HEK293 (cell line): ENCODE measurements around the gene MEX3A.

Experiments used
- CTCF ChIA-PET: fragments of 350-600 bp; formaldehyde crosslinking; extraction: SDS; loops from one replicate; lab custom pipeline; 2021; ENCODE audit warnings: antibody characterized with exemption; lab: Yijun Ruan, JAX
- POLR2A ChIA-PET: fragments of 300-600 bp; formaldehyde crosslinking; extraction: SDS; loops from one replicate; lab custom pipeline; 2020; ENCODE audit warnings: antibody characterized with exemption, inconsistent platforms; lab: Yijun Ruan, JAX
- H3K27ac ChIP-seq: fragments of 200-500 bp; sonication (Bioruptor generic); 2 replicates; pipeline ENCODE4 v1.5.1; 2014; ENCODE audit warnings: low read depth, low read length, control low read depth, inconsistent platforms; ENCODE audit errors: extremely low read depth
- H3K36me3 ChIP-seq, 2 experiments: fragments of 200-500 bp in 1 of 2; sonication (Bioruptor generic) in 1 of 2; 1 replicate in 1 of 2; 2 replicates in 1 of 2; pipeline ENCODE4 v1.5.1; 2014 to 2017; ENCODE audit warnings: inconsistent platforms in 2 of 2, low read length in 2 of 2; ENCODE audit not compliant: control insufficient read depth in 2 of 2, insufficient read depth in 1 of 2
- H3K4me1 ChIP-seq: fragments of 200-500 bp; sonication (Bioruptor generic); 2 replicates; pipeline ENCODE4 v1.5.1; 2014; ENCODE audit warnings: mild to moderate bottlenecking, low read length, inconsistent platforms; ENCODE audit not compliant: control insufficient read depth, insufficient read depth
- H3K4me3 ChIP-seq: 2 replicates; pipeline ENCODE4 v1.5.1; 2011; ENCODE audit warnings: low read depth, mild to moderate bottlenecking, control low read depth, low read length, moderate library complexity
- H3K9me3 ChIP-seq: fragments of 200-500 bp; sonication (Bioruptor generic); 2 replicates; pipeline ENCODE4 v1.5.1; 2014; ENCODE audit warnings: low read depth, low read length, inconsistent platforms; ENCODE audit not compliant: control insufficient read depth, insufficient read depth
- KLF17 ChIP-seq: fragments of 450-650 bp; formaldehyde crosslinking; IDR thresholded peaks from 2 replicates; pipeline ENCODE4 v1.5.1; 2016; ENCODE audit warnings: missing biosample characterization, missing genetic modification characterization
- KLF9 ChIP-seq: fragments of 450-650 bp; formaldehyde crosslinking; IDR thresholded peaks from 2 replicates; pipeline ENCODE4 v1.5.1; 2016; ENCODE audit warnings: missing biosample characterization, missing genetic modification characterization, low read depth
- OSR2 ChIP-seq: fragments of 450-650 bp; formaldehyde crosslinking; IDR thresholded peaks from 2 replicates; pipeline ENCODE4 v1.5.1; 2016; ENCODE audit warnings: missing biosample characterization, missing genetic modification characterization
- PRDM10 ChIP-seq: fragments of 450-650 bp; formaldehyde crosslinking; IDR thresholded peaks from 2 replicates; pipeline ENCODE4 v1.5.1; 2016; ENCODE audit warnings: missing biosample characterization, missing genetic modification characterization
- SP2 ChIP-seq: fragments of 450-650 bp; formaldehyde crosslinking; IDR thresholded peaks from 2 replicates; pipeline ENCODE4 v1.5.1; 2016; ENCODE audit warnings: missing biosample characterization, missing genetic modification characterization
- ZBTB44 ChIP-seq: fragments of 450-650 bp; IDR thresholded peaks from 2 replicates; pipeline ENCODE4 v1.5.1; 2018; ENCODE audit warnings: missing biosample characterization, mild to moderate bottlenecking, missing genetic modification characterization
- ZFP37 ChIP-seq: fragments of 450-650 bp; formaldehyde crosslinking; IDR thresholded peaks from 2 replicates; pipeline ENCODE4 v1.5.1; 2016; ENCODE audit warnings: missing biosample characterization, missing genetic modification characterization
- ZFP69B ChIP-seq: fragments of 450-650 bp; formaldehyde crosslinking; IDR thresholded peaks from 2 replicates; pipeline ENCODE4 v1.5.1; 2016; ENCODE audit warnings: missing biosample characterization, missing genetic modification characterization
- ZIC2 ChIP-seq: fragments of 450-650 bp; formaldehyde crosslinking; IDR thresholded peaks from 2 replicates; pipeline ENCODE4 v1.5.1; 2016; ENCODE audit warnings: missing biosample characterization, missing genetic modification characterization
- ZNF121 ChIP-seq: fragments of 450-650 bp; formaldehyde crosslinking; IDR thresholded peaks from 2 replicates; pipeline ENCODE4 v1.5.1; 2016; ENCODE audit warnings: missing biosample characterization, missing genetic modification characterization
- ZNF184 ChIP-seq: fragments of 450-650 bp; IDR thresholded peaks from 2 replicates; pipeline ENCODE4 v1.5.1; 2018; ENCODE audit warnings: missing biosample characterization, mild to moderate bottlenecking, missing genetic modification characterization
- ZNF416 ChIP-seq: fragments of 450-650 bp; formaldehyde crosslinking; IDR thresholded peaks from 2 replicates; pipeline ENCODE4 v1.5.1; 2016; ENCODE audit warnings: missing biosample characterization, missing genetic modification characterization
- ZNF48 ChIP-seq: fragments of 450-650 bp; formaldehyde crosslinking; IDR thresholded peaks from 2 replicates; pipeline ENCODE4 v1.5.1; 2016; ENCODE audit warnings: missing biosample characterization, missing genetic modification characterization
- ZNF692 ChIP-seq: fragments of 450-650 bp; formaldehyde crosslinking; IDR thresholded peaks from 2 replicates; pipeline ENCODE4 v1.5.1; 2016; ENCODE audit warnings: missing biosample characterization, missing genetic modification characterization
- TF ChIP-seq, protein P1 (sequence below): fragments of 450-650 bp; formaldehyde crosslinking; IDR thresholded peaks from 2 replicates; pipeline ENCODE4 v1.5.1; 2017; ENCODE audit warnings: missing biosample characterization, missing genetic modification characterization
- TF ChIP-seq, protein P2 (sequence below): fragments of 450-650 bp; formaldehyde crosslinking; IDR thresholded peaks from 2 replicates; pipeline ENCODE4 v1.5.1; 2017; ENCODE audit warnings: missing biosample characterization, missing genetic modification characterization

MEX3A gene

GRCh38 chr1:156052862-156053767, 29.1 kb downstream of the MEX3A start (continued):
- peak; percentile 68; the same call in 1 of the 2 replicates for TF ChIP-seq PRDM10 (tag by site-specific recombination)
- TF ChIP-seq ZNF184 (tag by site-specific recombination): no peak
- no peak for TF ChIP-seq ZNF48 (tag by site-specific recombination)
- TF ChIP-seq, protein P1, sequence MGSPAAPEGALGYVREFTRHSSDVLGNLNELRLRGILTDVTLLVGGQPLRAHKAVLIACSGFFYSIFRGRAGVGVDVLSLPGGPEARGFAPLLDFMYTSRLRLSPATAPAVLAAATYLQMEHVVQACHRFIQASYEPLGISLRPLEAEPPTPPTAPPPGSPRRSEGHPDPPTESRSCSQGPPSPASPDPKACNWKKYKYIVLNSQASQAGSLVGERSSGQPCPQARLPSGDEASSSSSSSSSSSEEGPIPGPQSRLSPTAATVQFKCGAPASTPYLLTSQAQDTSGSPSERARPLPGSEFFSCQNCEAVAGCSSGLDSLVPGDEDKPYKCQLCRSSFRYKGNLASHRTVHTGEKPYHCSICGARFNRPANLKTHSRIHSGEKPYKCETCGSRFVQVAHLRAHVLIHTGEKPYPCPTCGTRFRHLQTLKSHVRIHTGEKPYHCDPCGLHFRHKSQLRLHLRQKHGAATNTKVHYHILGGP (tag by site-specific recombination): no peak
- TF ChIP-seq ZNF416 (tag by site-specific recombination): no peak
- TF ChIP-seq ZBTB44 (tag by site-specific recombination): no peak
- peak; percentile 46 for TF ChIP-seq ZNF692
- TF ChIP-seq SP2 (tag by site-specific recombination): peak; percentile 74
- peak; percentile 66; the same call in 1 of the 2 replicates for TF ChIP-seq ZFP37 (tag by site-specific recombination)
- TF ChIP-seq KLF9 (tag by site-specific recombination): peak; percentile 90
- TF ChIP-seq ZIC2 (tag by site-specific recombination): peak; percentile 18; the same call in 1 of the 2 replicates
- peak; percentile 56 for TF ChIP-seq KLF17
- TF ChIP-seq OSR2 (tag by site-specific recombination): no peak

- peaks cover 8 to 44% of the 10 kb centered on the region in 2 experiments; a peak in 2 of 3 replicates for H3K36me3 ChIP-seq
- ChIA-PET POLR2A (interaction anchor here (0.9 to 1.2 kb wide), 2 partner anchors 15 to 109 kb away, joined by 3 read pairs; no protein-coding TSS in a partner anchor), CTCF (interaction anchor here (0.5 to 1.4 kb wide), 7 partner anchors 14 to 113 kb away, joined by 3 to 5 read pairs (median 3); no protein-coding TSS in a partner anchor)
- no peak overlapping the region for H3K4me3 ChIP-seq
- H3K4me1 ChIP-seq: no peaks in the 10 kb centered on the region
- H3K27ac ChIP-seq: no peak overlapping the region
- no peaks in the 10 kb centered on the region for H3K9me3 ChIP-seq
- no peak for TF ChIP-seq ZNF121
- no peak for TF ChIP-seq ZFP69B (tag by site-specific recombination)
- TF ChIP-seq, protein P2, sequence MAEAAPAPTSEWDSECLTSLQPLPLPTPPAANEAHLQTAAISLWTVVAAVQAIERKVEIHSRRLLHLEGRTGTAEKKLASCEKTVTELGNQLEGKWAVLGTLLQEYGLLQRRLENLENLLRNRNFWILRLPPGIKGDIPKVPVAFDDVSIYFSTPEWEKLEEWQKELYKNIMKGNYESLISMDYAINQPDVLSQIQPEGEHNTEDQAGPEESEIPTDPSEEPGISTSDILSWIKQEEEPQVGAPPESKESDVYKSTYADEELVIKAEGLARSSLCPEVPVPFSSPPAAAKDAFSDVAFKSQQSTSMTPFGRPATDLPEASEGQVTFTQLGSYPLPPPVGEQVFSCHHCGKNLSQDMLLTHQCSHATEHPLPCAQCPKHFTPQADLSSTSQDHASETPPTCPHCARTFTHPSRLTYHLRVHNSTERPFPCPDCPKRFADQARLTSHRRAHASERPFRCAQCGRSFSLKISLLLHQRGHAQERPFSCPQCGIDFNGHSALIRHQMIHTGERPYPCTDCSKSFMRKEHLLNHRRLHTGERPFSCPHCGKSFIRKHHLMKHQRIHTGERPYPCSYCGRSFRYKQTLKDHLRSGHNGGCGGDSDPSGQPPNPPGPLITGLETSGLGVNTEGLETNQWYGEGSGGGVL (tag by site-specific recombination): peak; percentile 13; the same call in 1 of the 2 replicates
These were observed 31.1 kb downstream of the MEX3A start for GRCh38 chr1:156051011-156051725.
